ENCODE data around the gene VEPH1.

VEPH1 gene

DNA sequence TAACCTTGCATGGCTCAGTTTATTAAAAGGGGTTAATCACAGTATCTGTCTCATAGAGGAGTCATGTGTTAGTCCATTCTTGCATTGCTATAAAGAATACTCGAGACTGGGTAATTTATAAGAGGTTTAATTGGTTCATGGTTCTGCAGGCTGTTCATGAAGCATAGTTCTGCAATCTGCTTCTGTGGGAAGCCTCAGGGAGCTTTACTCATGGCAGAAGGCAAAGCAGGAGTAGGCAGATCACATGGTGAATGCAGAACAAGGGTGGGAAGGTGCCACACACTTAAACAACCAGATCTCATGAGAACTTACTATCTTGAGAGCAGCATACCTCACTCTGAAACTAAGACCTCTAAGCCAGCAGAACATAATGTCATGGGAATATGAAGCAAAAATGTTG is 108.8 kb downstream of the VEPH1 start:
- TF ChIP-seq CTCF (IDR thresholded peaks at IDR 0.05; ENCODE audit: unreplicated experiment in 3 of 3), result no peak
- H3K9me3 Mint-ChIP-seq, result peaks cover 15% of the 10 kb centered on the region
- H3K4me1 Mint-ChIP-seq, result no peaks in the 10 kb centered on the region
- no peaks in the 10 kb centered on the region for H3K36me3 Mint-ChIP-seq (ENCODE audit: low read depth)
- H3K27ac Mint-ChIP-seq, result no peak overlapping the region
- no peak overlapping the region for H3K4me3 Mint-ChIP-seq
- no peaks in the 10 kb centered on the region for H3K27me3 Mint-ChIP-seq (ENCODE audit: low read depth)

- no peak overlapping the region for H3K4me3 Mint-ChIP-seq
These were observed 110.1 kb downstream of the VEPH1 start for GRCh38 chr3:157393113-157393512.

DNA sequence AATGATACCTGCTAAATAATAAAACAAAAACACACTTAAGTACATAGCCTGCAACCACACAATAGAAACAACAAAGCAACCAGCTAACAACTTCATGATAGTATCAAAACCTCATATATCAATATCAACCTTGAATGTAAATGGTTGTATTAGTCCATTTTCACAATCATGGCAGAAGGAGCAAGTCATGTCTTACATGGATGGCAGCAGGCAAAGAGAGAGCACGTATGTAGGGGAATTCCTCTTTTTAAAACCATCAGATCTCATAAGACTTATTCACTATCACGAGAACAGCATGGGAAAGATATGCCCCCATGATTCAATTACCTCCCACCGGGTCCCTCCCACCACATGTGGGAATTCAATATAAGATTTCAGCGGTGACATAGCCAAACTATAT is 111.1 kb downstream of the VEPH1 start:
- Mint-ChIP-seq H3K27ac (no peak overlapping the region), H3K4me3 (no peak overlapping the region), H3K4me1 (peaks cover 9% of the 10 kb centered on the region), H3K27me3 (ENCODE audit: low read depth) (no peaks in the 10 kb centered on the region), H3K9me3 (peaks cover 10% of the 10 kb centered on the region), H3K36me3 (ENCODE audit: low read depth) (no peaks in the 10 kb centered on the region)
- no peak for TF ChIP-seq CTCF (IDR thresholded peaks at IDR 0.05; ENCODE audit: unreplicated experiment in 3 of 3)

More at GRCh38 chr3:157393113-157393512, 110.1 kb downstream of the VEPH1 start:
- no peaks in the 10 kb centered on the region for H3K4me1 Mint-ChIP-seq
- TF ChIP-seq CTCF (IDR thresholded peaks at IDR 0.05; ENCODE audit: unreplicated experiment in 3 of 3), result no peak
- no peak overlapping the region for H3K27ac Mint-ChIP-seq
- no peaks in the 10 kb centered on the region for H3K36me3 Mint-ChIP-seq (ENCODE audit: low read depth)
- peaks cover 15% of the 10 kb centered on the region for H3K9me3 Mint-ChIP-seq
- no peaks in the 10 kb centered on the region for H3K27me3 Mint-ChIP-seq (ENCODE audit: low read depth)

GRCh38 chr3:157390713-157391515 is 112.3 kb downstream of the VEPH1 start:
- peaks cover 6% of the 10 kb centered on the region for H3K9me3 Mint-ChIP-seq
- H3K27me3 Mint-ChIP-seq (ENCODE audit: low read depth), result no peaks in the 10 kb centered on the region
- H3K36me3 Mint-ChIP-seq (ENCODE audit: low read depth), result no peaks in the 10 kb centered on the region
- H3K4me1 Mint-ChIP-seq, result peaks cover 17% of the 10 kb centered on the region
- H3K27ac Mint-ChIP-seq, result no peak overlapping the region
- no peak overlapping the region for H3K4me3 Mint-ChIP-seq
- TF ChIP-seq CTCF (IDR thresholded peaks at IDR 0.05; ENCODE audit: unreplicated experiment in 3 of 3), result no peak

DNA sequence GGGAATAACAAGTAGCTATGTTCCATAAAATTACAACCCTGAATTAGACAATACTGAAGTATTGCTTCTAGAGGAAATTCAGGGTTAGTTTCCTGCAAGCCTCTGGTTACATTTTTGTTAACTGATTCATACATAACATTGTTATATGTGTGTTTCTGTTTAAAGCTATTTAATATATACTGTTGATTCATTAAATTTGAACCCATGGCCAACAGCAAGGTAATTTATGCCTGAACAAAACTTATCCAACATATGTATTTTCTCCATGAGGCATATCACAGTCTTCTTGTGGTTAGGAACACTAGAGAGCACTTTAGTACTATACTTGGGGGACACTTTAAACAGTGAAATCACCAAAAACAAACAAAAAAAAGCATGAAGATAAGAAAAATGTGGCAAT is 114.2 kb downstream of the VEPH1 start:
- no peaks in the 10 kb centered on the region for H3K36me3 Mint-ChIP-seq (ENCODE audit: low read depth)
- H3K4me1 Mint-ChIP-seq, result peaks cover 33% of the 10 kb centered on the region
- H3K27ac Mint-ChIP-seq, result no peak overlapping the region
- TF ChIP-seq CTCF (IDR thresholded peaks at IDR 0.05; ENCODE audit: unreplicated experiment in 3 of 3), result no peak
- H3K9me3 Mint-ChIP-seq, result peaks cover 6% of the 10 kb centered on the region
- no peaks in the 10 kb centered on the region for H3K27me3 Mint-ChIP-seq (ENCODE audit: low read depth)
- no peak overlapping the region for H3K4me3 Mint-ChIP-seq

Measured in nephron (organoid).